Measurements from ENCODE around the gene ABHD16A. TPM values are rescaled to one million over a fixed set of nuclear protein-coding genes. Genes with fewer than 3 reads are reported as not detected.

The ABHD16A gene
- total and polyA plus RNA-seq, 2 of the 13 experiments (the other 11 are each of a cell fraction or from before 2014, with no cell fraction given) = 43.5 to 45.4 TPM

DNA sequence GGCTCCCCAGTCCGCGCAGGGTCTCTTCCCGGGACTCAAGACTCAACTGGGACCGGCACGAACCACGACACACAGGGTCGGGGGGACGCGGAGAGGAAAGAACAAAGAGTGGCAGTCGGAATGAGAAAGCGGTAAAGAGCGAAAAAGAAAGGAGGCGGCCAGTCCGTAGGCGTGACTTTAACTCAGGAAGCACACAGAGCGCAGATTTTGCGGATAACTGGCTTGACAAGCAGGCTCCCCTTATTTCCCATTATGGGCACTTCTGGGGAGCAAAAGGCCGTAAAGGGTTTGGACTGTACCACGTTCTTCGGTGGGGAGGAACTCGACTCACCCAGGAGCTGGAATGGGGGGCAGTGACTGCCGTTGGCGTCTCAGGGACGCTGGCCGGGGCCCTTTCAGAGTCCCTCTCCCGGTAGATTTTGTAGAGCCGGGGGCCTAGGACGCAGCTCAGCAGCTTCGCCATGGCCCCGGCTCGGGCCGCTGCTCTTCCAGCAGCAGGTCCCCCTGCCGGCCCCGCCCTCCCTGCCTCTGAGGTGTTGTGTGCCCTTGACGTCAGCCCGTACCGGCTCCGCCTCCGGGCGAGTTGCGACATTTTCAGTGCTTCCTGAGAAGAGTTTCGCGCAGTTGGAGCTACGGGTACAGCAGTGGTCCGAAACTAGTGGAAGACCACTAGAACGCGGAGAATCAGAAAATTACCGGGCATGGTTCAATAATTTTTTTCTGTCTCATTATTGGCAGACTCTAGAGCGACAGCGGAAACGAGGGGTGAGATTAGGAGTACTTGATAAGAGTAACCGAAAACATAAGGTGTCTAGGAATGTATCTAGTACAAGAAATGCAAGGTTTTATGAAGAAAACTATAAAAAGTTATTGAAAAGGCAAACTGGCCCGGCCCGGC is at the start of gene ABHD16A (continued):
- TF ChIP-seq TGIF2 (CRISPR knock-in tag; IDR thresholded peaks at IDR 0.05) = no peak; the same call in none of the 2 replicates
- TF ChIP-seq CEBPB (IDR thresholded peaks at IDR 0.05; ENCODE audit: borderline replicate concordance, low read depth, low read length) = peak; percentile 100
- no peak for TF ChIP-seq HOXA7 (CRISPR knock-in tag; IDR thresholded peaks at IDR 0.05)
- TF ChIP-seq ZNF572 (CRISPR knock-in tag; IDR thresholded peaks at IDR 0.05) = no peak; the same call in 1 of the 2 replicates
- no peak; the same call in 1 of the 2 replicates for TF ChIP-seq KLF11 (CRISPR knock-in tag; IDR thresholded peaks at IDR 0.05)
- TF ChIP-seq ZNF672 (CRISPR knock-in tag; IDR thresholded peaks at IDR 0.05) = no peak
- no peak for TF ChIP-seq ZNF3 (CRISPR knock-in tag; IDR thresholded peaks at IDR 0.05)
- peak; percentile 92 for TF ChIP-seq PHF8 (CRISPR knock-in tag; IDR thresholded peaks at IDR 0.05)
- TF ChIP-seq RARG (CRISPR knock-in tag; IDR thresholded peaks at IDR 0.05; ENCODE audit: low read depth) = no peak
- TF ChIP-seq NFYB (CRISPR knock-in tag; IDR thresholded peaks at IDR 0.05) = peak; percentile 41; the same call in 1 of the 2 replicates
- TF ChIP-seq NCOA1 (CRISPR knock-in tag; IDR thresholded peaks at IDR 0.05) = no peak
- TF ChIP-seq ELF1 (CRISPR knock-in tag; IDR thresholded peaks at IDR 0.05) = peak; percentile 92
- peak; percentile 30; the same call in 1 of the 2 replicates for TF ChIP-seq ZNF652 (CRISPR knock-in tag; IDR thresholded peaks at IDR 0.05; ENCODE audit: borderline replicate concordance, low read depth)
- 0 out of 2 replicates have a peak, but pooled peaks have one; percentile 20 for TF ChIP-seq MXD3 (CRISPR knock-in tag; IDR thresholded peaks at IDR 0.05)
- TF ChIP-seq, protein P1, sequence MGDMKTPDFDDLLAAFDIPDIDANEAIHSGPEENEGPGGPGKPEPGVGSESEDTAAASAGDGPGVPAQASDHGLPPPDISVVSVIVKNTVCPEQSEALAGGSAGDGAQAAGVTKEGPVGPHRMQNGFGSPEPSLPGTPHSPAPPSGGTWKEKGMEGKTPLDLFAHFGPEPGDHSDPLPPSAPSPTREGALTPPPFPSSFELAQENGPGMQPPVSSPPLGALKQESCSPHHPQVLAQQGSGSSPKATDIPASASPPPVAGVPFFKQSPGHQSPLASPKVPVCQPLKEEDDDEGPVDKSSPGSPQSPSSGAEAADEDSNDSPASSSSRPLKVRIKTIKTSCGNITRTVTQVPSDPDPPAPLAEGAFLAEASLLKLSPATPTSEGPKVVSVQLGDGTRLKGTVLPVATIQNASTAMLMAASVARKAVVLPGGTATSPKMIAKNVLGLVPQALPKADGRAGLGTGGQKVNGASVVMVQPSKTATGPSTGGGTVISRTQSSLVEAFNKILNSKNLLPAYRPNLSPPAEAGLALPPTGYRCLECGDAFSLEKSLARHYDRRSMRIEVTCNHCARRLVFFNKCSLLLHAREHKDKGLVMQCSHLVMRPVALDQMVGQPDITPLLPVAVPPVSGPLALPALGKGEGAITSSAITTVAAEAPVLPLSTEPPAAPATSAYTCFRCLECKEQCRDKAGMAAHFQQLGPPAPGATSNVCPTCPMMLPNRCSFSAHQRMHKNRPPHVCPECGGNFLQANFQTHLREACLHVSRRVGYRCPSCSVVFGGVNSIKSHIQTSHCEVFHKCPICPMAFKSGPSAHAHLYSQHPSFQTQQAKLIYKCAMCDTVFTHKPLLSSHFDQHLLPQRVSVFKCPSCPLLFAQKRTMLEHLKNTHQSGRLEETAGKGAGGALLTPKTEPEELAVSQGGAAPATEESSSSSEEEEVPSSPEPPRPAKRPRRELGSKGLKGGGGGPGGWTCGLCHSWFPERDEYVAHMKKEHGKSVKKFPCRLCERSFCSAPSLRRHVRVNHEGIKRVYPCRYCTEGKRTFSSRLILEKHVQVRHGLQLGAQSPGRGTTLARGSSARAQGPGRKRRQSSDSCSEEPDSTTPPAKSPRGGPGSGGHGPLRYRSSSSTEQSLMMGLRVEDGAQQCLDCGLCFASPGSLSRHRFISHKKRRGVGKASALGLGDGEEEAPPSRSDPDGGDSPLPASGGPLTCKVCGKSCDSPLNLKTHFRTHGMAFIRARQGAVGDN (CRISPR knock-in tag; IDR thresholded peaks at IDR 0.05) = peak; percentile 89
- TF ChIP-seq GTF3A (CRISPR knock-in tag; conservative IDR thresholded peaks at IDR 0.05) = no peak
- 0 out of 2 replicates have a peak, but pooled peaks have one; percentile 27 for TF ChIP-seq NR2F6 (IDR thresholded peaks at IDR 0.05)
- 0 out of 2 replicates have a peak, but pooled peaks have one; percentile 8 for TF ChIP-seq NR2F6 (CRISPR knock-in tag; IDR thresholded peaks at IDR 0.05)
- TF ChIP-seq RXRA (CRISPR knock-in tag; IDR thresholded peaks at IDR 0.05) = peak; percentile 64
- peak; percentile 81; the same call in 1 of the 2 replicates for TF ChIP-seq ZNF580 (CRISPR knock-in tag; IDR thresholded peaks at IDR 0.05; ENCODE audit: borderline replicate concordance, low read depth)
- TF ChIP-seq, protein P2, sequence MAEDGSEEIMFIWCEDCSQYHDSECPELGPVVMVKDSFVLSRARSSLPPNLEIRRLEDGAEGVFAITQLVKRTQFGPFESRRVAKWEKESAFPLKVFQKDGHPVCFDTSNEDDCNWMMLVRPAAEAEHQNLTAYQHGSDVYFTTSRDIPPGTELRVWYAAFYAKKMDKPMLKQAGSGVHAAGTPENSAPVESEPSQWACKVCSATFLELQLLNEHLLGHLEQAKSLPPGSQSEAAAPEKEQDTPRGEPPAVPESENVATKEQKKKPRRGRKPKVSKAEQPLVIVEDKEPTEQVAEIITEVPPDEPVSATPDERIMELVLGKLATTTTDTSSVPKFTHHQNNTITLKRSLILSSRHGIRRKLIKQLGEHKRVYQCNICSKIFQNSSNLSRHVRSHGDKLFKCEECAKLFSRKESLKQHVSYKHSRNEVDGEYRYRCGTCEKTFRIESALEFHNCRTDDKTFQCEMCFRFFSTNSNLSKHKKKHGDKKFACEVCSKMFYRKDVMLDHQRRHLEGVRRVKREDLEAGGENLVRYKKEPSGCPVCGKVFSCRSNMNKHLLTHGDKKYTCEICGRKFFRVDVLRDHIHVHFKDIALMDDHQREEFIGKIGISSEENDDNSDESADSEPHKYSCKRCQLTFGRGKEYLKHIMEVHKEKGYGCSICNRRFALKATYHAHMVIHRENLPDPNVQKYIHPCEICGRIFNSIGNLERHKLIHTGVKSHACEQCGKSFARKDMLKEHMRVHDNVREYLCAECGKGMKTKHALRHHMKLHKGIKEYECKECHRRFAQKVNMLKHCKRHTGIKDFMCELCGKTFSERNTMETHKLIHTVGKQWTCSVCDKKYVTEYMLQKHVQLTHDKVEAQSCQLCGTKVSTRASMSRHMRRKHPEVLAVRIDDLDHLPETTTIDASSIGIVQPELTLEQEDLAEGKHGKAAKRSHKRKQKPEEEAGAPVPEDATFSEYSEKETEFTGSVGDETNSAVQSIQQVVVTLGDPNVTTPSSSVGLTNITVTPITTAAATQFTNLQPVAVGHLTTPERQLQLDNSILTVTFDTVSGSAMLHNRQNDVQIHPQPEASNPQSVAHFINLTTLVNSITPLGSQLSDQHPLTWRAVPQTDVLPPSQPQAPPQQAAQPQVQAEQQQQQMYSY (CRISPR knock-in tag; IDR thresholded peaks at IDR 0.05) = no peak
